ENCODE data around the gene DESI2.

The DESI2 gene

GRCh38 chr1:244709476-244710368 is 56.8 kb downstream of the DESI2 start:
- H3K4ac ChIP-seq (ENCODE audit: low read depth in 1 of 2, low read length in 2 of 2): no peak overlapping the region
- H3K79me1 ChIP-seq (replicated peaks; ENCODE audit: low read length, poor library complexity, severe bottlenecking): peaks cover 2% of the 10 kb centered on the region
- no peak overlapping the region for H2AFZ ChIP-seq (ENCODE audit: low read depth, low read length)
- no peaks in the 10 kb centered on the region for H3K4me1 ChIP-seq (ENCODE audit: control insufficient read depth, insufficient read depth, low read depth, low read length)
- H3K23ac ChIP-seq (ENCODE audit: low read length in 2 of 2): no peak overlapping the region
- no peak overlapping the region for H3K9ac ChIP-seq (ENCODE audit: low read length)
- H4K91ac ChIP-seq (ENCODE audit: low read length): no peak overlapping the region
- 89% methylated on average over 1 of the region's 2 CpGs for WGBS
- no peaks in the 10 kb centered on the region for H3K9me3 ChIP-seq (ENCODE audit: control insufficient read depth, low read length)
- H3K4me2 ChIP-seq (ENCODE audit: low read length, poor library complexity, severe bottlenecking): no peak overlapping the region
- no peak overlapping the region for H2AK5ac ChIP-seq (ENCODE audit: low read length, severe bottlenecking)
- H2BK120ac ChIP-seq (ENCODE audit: low read depth, low read length): no peak overlapping the region
- H2BK15ac ChIP-seq (ENCODE audit: low read depth, poor library complexity, severe bottlenecking): no peak overlapping the region
- H3K36me3 ChIP-seq (ENCODE audit: control insufficient read depth in 1 of 2, insufficient read depth in 2 of 2, low read depth in 1 of 2, low read length in 2 of 2): peaks cover 15 to 19% of the 10 kb centered on the region in 2 experiments
- no peaks in the 10 kb centered on the region for H3K27me3 ChIP-seq (ENCODE audit: control insufficient read depth in 1 of 2, insufficient read depth in 1 of 2, low read length in 2 of 2)
- H3K27ac ChIP-seq (ENCODE audit: low read length, poor library complexity, severe bottlenecking): no peak overlapping the region
- no peak for DNase-seq
- no peak overlapping the region for H2BK12ac ChIP-seq (ENCODE audit: low read length in 2 of 2)
- no peak overlapping the region for H3K18ac ChIP-seq (ENCODE audit: low read depth in 1 of 2, low read length in 2 of 2)
- no peak overlapping the region for H3K4me3 ChIP-seq (ENCODE audit: insufficient read depth in 1 of 2, low read depth in 1 of 2, low read length in 2 of 2)
- H2BK5ac ChIP-seq (ENCODE audit: low read depth, low read length, poor library complexity, severe bottlenecking): no peak overlapping the region
- no peak overlapping the region for H3K14ac ChIP-seq (ENCODE audit: low read length in 2 of 2)
- H4K8ac ChIP-seq (ENCODE audit: low read length): no peak overlapping the region

- Histone ChIP-seq H3K4me3 (ENCODE audit: insufficient read depth in 1 of 2, low read depth in 1 of 2, low read length in 2 of 2) (no peak overlapping the region), H4K91ac (ENCODE audit: low read length) (no peak overlapping the region), H2AFZ (ENCODE audit: low read depth, low read length) (no peak overlapping the region), H3K79me1 (replicated peaks; ENCODE audit: low read length, poor library complexity, severe bottlenecking) (peaks cover under 1% of the 10 kb centered on the region), H3K23ac (ENCODE audit: low read length in 2 of 2) (no peak overlapping the region), H3K27me3 (ENCODE audit: control insufficient read depth in 1 of 2, insufficient read depth in 1 of 2, low read length in 2 of 2) (no peaks in the 10 kb centered on the region), H2BK12ac (ENCODE audit: low read length in 2 of 2) (no peak overlapping the region), H2BK15ac (ENCODE audit: low read depth, poor library complexity, severe bottlenecking) (no peak overlapping the region), H3K4ac (ENCODE audit: low read depth in 1 of 2, low read length in 2 of 2) (no peak overlapping the region), H4K8ac (ENCODE audit: low read length) (no peak overlapping the region), H2BK5ac (ENCODE audit: low read depth, low read length, poor library complexity, severe bottlenecking) (no peak overlapping the region), H3K9me3 (ENCODE audit: control insufficient read depth, low read length) (no peaks in the 10 kb centered on the region), H3K14ac (ENCODE audit: low read length in 2 of 2) (no peak overlapping the region), H3K4me1 (ENCODE audit: control insufficient read depth, insufficient read depth, low read depth, low read length) (no peaks in the 10 kb centered on the region), H2AK5ac (ENCODE audit: low read length, severe bottlenecking) (no peak overlapping the region), H3K9ac (ENCODE audit: low read length) (no peak overlapping the region), H3K18ac (ENCODE audit: low read depth in 1 of 2, low read length in 2 of 2) (no peak overlapping the region), H2BK120ac (ENCODE audit: low read depth, low read length) (no peak overlapping the region), H3K27ac (ENCODE audit: low read length, poor library complexity, severe bottlenecking) (no peak overlapping the region), H3K36me3 (ENCODE audit: control insufficient read depth in 1 of 2, insufficient read depth in 2 of 2, low read depth in 1 of 2, low read length in 2 of 2) (peaks cover 11 to 17% of the 10 kb centered on the region in 2 experiments), H3K4me2 (ENCODE audit: low read length, poor library complexity, severe bottlenecking) (no peak overlapping the region)
- DNase-seq: no peak
- 92% methylated on average over 2 of the region's 2 CpGs for WGBS
Measured at GRCh38 chr1:244710474-244711062, 57.6 kb downstream of the DESI2 start.

- Histone ChIP-seq H3K4me1 (ENCODE audit: control insufficient read depth, insufficient read depth, low read depth, low read length) (no peaks in the 10 kb centered on the region), H2BK120ac (ENCODE audit: low read depth, low read length) (no peak overlapping the region), H3K79me1 (replicated peaks; ENCODE audit: low read length, poor library complexity, severe bottlenecking) (no peaks in the 10 kb centered on the region), H3K4me3 (ENCODE audit: insufficient read depth in 1 of 2, low read depth in 1 of 2, low read length in 2 of 2) (no peak overlapping the region), H2BK12ac (ENCODE audit: low read length in 2 of 2) (no peak overlapping the region), H3K27ac (ENCODE audit: low read length, poor library complexity, severe bottlenecking) (no peak overlapping the region), H4K91ac (ENCODE audit: low read length) (no peak overlapping the region), H3K9me3 (ENCODE audit: control insufficient read depth, low read length) (no peaks in the 10 kb centered on the region), H3K27me3 (ENCODE audit: control insufficient read depth in 1 of 2, insufficient read depth in 1 of 2, low read length in 2 of 2) (no peaks in the 10 kb centered on the region), H3K18ac (ENCODE audit: low read depth in 1 of 2, low read length in 2 of 2) (no peak overlapping the region), H4K8ac (ENCODE audit: low read length) (no peak overlapping the region), H3K4me2 (ENCODE audit: low read length, poor library complexity, severe bottlenecking) (no peak overlapping the region), H3K23ac (ENCODE audit: low read length in 2 of 2) (no peak overlapping the region), H3K4ac (ENCODE audit: low read depth in 1 of 2, low read length in 2 of 2) (no peak overlapping the region), H3K36me3 (ENCODE audit: control insufficient read depth in 1 of 2, insufficient read depth in 2 of 2, low read depth in 1 of 2, low read length in 2 of 2) (peaks cover 0 to 6% of the 10 kb centered on the region in 2 experiments), H3K9ac (ENCODE audit: low read length) (no peak overlapping the region), H2BK15ac (ENCODE audit: low read depth, poor library complexity, severe bottlenecking) (no peak overlapping the region), H2AK5ac (ENCODE audit: low read length, severe bottlenecking) (no peak overlapping the region), H2BK5ac (ENCODE audit: low read depth, low read length, poor library complexity, severe bottlenecking) (no peak overlapping the region), H2AFZ (ENCODE audit: low read depth, low read length) (no peak overlapping the region), H3K14ac (ENCODE audit: low read length in 2 of 2) (no peak overlapping the region)
- WGBS: 93% methylated on average over 7 of the region's 7 CpGs
- DNase-seq: no peak
Measured at GRCh38 chr1:244712669-244713068, 59.7 kb downstream of the DESI2 start.

- H3K4ac ChIP-seq (ENCODE audit: low read depth in 1 of 2, low read length in 2 of 2): no peak overlapping the region
- no peak overlapping the region for H3K9ac ChIP-seq (ENCODE audit: low read length)
- H3K9me3 ChIP-seq (ENCODE audit: control insufficient read depth, low read length): no peaks in the 10 kb centered on the region
- H3K27me3 ChIP-seq (ENCODE audit: control insufficient read depth in 1 of 2, insufficient read depth in 1 of 2, low read length in 2 of 2): no peaks in the 10 kb centered on the region
- H3K18ac ChIP-seq (ENCODE audit: low read depth in 1 of 2, low read length in 2 of 2): no peak overlapping the region
- no peak overlapping the region for H4K91ac ChIP-seq (ENCODE audit: low read length)
- no peak overlapping the region for H2AK5ac ChIP-seq (ENCODE audit: low read length, severe bottlenecking)
- H3K79me1 ChIP-seq (replicated peaks; ENCODE audit: low read length, poor library complexity, severe bottlenecking): no peaks in the 10 kb centered on the region
- no peak for DNase-seq
- no peak overlapping the region for H3K27ac ChIP-seq (ENCODE audit: low read length, poor library complexity, severe bottlenecking)
- no peak overlapping the region for H2BK12ac ChIP-seq (ENCODE audit: low read length in 2 of 2)
- no peak overlapping the region for H2BK120ac ChIP-seq (ENCODE audit: low read depth, low read length)
- H3K4me2 ChIP-seq (ENCODE audit: low read length, poor library complexity, severe bottlenecking): no peak overlapping the region
- H4K8ac ChIP-seq (ENCODE audit: low read length): no peak overlapping the region
- no peaks in the 10 kb centered on the region for H3K4me1 ChIP-seq (ENCODE audit: control insufficient read depth, insufficient read depth, low read depth, low read length)
- H3K23ac ChIP-seq (ENCODE audit: low read length in 2 of 2): no peak overlapping the region
- no peak overlapping the region for H2BK5ac ChIP-seq (ENCODE audit: low read depth, low read length, poor library complexity, severe bottlenecking)
- peaks cover 0 to 4% of the 10 kb centered on the region in 2 experiments for H3K36me3 ChIP-seq (ENCODE audit: control insufficient read depth in 1 of 2, insufficient read depth in 2 of 2, low read depth in 1 of 2, low read length in 2 of 2)
- H2AFZ ChIP-seq (ENCODE audit: low read depth, low read length): no peak overlapping the region
- H2BK15ac ChIP-seq (ENCODE audit: low read depth, poor library complexity, severe bottlenecking): no peak overlapping the region
- no peak overlapping the region for H3K4me3 ChIP-seq (ENCODE audit: insufficient read depth in 1 of 2, low read depth in 1 of 2, low read length in 2 of 2)
- 96% methylated on average over 7 of the region's 8 CpGs for WGBS
- H3K14ac ChIP-seq (ENCODE audit: low read length in 2 of 2): no peak overlapping the region
Measured at GRCh38 chr1:244713332-244713731, 60.4 kb downstream of the DESI2 start.
